ENCODE measurements around the gene TMEM120B.
"Not testable (repeated sequence)": the region's sequence is repeated elsewhere in the genome, so short reads cannot be mapped to it uniquely, and the experiment has no call there.

TMEM120B gene

GRCh38 chr12:121712461-121713256 lies at the start of gene TMEM120B:
Gene TMEM120B, plus strand, starts transcription at chr12:121712752. Its CDS starts 144 bp downstream, at chr12:121712896.
- DNase-seq (ENCODE audit: low read depth): peak; percentile 80

GRCh38 chr12:121663610-121663929 lies 49.0 kb upstream of the TMEM120B start:
- DNase-seq (ENCODE audit: low read depth): no peak

DNA sequence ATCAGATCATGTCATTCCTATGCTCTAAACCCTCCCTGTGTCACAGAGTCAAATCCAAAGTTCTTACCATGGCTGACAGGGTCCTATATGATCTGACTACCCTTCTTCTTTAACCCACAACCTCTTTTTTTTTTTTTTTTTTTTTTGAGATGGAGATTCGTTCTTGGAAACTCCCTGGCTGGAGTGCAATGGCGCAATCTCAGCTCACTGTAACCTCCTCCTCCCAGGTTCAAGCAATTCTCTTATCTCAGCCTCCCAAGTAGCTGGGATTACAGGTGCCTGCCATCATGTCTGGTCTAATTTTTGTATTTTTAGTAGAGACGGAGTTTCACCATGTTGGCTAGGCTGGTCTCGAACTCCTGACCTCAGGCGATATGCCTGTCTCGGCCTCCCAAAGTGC lies 45.7 kb upstream of the TMEM120B start:
- DNase-seq (ENCODE audit: low read depth): not testable (repeated sequence)

- DNase-seq (ENCODE audit: low read depth): peak; percentile 57
These were observed 43.6 kb upstream of the TMEM120B start for GRCh38 chr12:121668750-121669520.

DNA sequence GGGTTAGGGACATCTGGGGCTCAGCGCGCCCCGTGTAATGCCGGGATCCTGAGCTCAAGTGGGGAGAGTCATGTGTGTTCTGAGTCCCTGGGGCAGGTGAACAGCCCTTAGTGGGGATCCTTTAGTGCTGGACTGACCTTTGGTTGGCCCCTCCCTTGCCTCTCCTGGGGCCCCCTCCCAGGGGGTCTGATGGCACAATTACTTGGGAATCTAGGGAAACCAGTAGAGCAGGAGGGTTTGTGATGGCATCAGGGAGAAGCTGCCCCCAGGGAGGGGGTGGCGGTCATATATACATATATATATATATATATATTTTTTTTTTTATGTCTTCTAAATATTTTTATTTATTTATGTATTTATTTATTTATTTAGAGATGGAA lies 43.0 kb upstream of the TMEM120B start, which contains the start of gene MORN3:
Gene MORN3 (minus strand): TSS at position 134 of the 380 bp plus-strand sequence. CDS start 171 bp downstream, outside the sequence.
- no peak for DNase-seq (ENCODE audit: low read depth)

DNA sequence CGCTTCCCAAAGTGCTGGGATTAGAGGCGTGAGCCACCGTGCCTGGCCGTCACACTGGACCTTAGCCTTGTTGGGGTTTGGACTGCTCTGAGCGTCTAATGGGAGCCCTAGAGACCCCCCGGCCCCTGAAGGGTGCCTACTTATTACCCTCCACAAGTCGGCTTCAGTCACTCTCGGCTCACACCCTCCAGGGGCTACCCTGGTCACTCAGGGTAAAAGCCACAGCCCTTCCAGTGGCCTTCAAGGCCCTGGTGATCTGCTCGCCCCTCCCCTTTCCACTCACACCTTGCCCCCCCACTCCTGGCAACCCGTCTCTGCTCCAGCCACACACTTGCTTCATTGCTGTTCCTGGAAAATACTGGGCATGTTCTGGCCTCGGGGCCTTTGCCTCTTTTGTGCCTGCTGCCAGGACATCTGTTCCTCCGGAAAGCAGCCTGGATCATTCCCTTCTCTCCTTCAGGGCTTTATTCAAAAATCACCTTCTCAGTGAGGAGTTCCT lies 39.5 kb upstream of the TMEM120B start:
- DNase-seq (ENCODE audit: low read depth): no peak

DNA sequence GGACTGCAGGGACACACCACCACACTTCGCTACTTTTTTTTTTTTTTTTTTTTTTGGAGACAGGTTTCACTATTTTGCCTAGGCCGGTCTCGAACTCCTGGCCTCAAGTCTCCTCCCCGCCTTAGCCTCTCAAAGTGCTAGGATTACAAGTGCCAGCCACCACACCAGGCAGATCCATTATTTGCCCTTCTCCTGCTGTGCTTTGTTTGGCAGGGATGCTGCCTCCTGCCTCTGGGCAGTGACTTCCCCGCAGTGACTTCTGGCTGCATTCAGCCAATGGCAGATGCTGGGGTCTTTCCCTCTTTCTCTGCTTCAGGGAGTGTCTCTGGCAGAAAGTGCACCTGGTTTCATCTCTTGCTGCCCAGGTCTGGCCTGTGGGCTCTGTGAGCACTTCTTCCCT lies 36.4 kb upstream of the TMEM120B start:
- DNase-seq (ENCODE audit: low read depth): no peak

- no peak for DNase-seq (ENCODE audit: low read depth)
These were observed 34.2 kb upstream of the TMEM120B start for GRCh38 chr12:121678305-121678704.

- DNase-seq (ENCODE audit: low read depth): no peak
These were observed 33.7 kb upstream of the TMEM120B start for GRCh38 chr12:121678716-121679300.

DNA sequence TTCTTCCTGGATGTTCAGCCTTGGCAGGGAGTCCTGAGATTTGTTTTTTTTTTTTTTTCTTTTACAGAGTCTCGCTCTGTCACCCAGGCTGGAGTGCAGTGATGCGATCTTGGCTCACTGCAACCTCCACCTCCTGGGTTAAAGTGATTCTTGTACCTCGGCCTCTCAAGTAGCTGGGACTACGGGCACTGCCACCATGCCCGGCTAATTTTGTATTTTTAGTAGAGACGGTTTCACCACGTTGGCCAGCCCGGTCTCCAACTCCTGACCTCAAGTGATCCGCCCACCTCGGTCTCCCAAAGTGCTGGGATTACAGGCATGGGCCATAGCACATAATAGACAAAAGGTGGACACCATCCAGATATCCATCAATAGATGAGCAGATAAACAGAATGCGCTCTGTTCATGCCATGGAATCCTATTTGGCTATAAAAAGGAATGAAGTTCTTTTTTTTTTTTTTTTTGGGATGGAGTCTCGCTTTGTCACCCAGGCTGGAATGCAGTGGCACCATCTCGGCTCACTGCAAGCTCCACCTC lies 32.8 kb upstream of the TMEM120B start:
- not testable (repeated sequence) for DNase-seq (ENCODE audit: low read depth)

DNA sequence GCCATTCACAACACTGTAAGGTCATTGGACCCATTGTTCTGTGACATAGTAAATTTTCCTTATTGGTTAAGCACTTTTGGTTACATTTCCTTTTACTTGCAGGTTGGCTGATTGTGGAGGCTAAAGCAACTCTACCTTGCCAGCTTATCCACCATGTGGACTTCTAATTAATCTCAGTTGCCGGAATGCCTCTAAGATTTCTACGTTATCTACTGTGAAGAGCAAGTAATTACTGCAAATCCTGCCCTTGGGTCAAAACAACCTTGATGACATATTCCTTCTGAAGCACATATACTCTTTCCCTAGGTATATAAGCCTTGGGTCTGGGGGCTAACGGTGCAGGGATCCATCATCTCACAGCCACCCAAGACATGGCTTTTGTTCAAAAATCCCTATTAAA lies 23.6 kb upstream of the TMEM120B start:
- no peak for DNase-seq (ENCODE audit: low read depth)

- DNase-seq (ENCODE audit: low read depth): no peak
These were observed 23.1 kb upstream of the TMEM120B start for GRCh38 chr12:121689430-121689829.

DNA sequence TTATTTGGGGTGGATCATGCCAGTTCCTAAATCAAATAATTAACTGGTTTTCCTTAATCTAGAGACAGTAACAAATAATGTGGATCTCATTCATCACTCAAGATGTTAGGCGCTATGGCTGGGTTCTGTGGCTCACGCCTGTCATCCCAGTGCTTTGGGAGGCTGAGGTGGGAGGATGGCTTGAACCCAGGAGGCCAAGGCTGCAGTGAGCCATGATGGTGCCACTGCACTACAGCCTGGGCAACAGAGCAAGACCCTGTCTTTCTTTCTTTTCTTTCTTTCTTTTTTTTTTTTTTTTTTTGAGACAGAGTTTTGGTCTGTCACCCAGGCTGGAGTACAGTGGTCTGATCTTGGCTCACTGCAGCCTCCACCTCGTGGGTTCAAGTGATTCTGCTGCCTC lies 19.8 kb upstream of the TMEM120B start:
- not testable (repeated sequence) for DNase-seq (ENCODE audit: low read depth)

DNA sequence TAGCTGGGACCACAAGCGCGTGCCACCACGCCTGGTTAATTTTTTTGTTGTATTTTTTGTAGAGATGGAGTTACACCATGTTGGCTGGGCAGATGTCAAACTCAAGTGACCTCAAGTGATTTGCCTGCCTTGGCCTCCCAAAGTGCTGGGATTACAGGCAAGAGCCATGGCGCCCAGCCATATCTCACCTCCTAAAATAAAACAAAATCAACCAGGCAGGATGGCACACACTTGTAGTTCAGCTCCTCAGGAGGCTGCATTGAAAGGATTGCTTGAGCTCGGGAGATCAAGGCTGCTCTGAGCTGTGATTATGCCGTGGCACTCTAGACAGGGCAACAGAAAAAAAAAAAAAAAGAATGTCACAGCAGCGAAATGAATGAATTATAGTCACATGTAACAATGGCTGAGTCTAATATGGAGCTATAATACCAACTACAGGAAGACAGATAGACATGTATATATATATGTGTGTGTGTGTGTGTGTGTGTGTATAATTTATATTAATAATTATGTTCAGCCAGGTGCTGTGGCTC lies 19.3 kb upstream of the TMEM120B start:
- DNase-seq (ENCODE audit: low read depth): no peak

GRCh38 chr12:121697093-121697698 lies 15.4 kb upstream of the TMEM120B start:
- DNase-seq (ENCODE audit: low read depth): no peak

GRCh38 chr12:121697861-121698260 lies 14.7 kb upstream of the TMEM120B start:
- not testable (repeated sequence) for DNase-seq (ENCODE audit: low read depth)

DNA sequence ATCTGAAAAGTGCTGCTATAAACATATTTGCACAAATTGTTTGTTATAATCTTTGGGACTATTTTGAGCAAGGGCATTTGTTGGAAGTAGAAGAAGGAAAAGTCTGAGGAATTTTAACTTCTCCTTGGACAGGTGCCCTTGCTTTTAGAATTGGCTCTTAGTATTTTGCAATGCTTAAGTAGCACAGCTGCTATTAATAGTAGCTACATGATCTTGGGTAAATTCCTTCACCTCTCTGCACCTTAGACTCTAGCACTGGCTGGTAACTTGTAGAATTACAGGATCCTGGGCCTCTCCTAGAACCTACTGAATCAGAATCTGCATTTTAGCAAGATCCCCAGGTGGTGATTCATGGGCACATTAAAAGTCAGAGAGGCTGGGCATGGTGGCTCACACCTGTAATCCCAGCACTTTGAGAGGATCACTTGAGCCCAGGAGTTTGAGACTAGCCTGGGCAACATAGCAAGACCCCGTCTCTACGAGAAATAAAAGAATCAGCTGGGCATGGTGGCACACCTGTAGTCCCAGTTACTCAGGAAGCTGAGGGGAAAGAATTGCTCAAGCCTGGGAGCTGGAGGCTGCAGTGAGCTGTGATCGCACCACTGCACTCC lies 10.8 kb upstream of the TMEM120B start:
- DNase-seq (ENCODE audit: low read depth): no peak

DNA sequence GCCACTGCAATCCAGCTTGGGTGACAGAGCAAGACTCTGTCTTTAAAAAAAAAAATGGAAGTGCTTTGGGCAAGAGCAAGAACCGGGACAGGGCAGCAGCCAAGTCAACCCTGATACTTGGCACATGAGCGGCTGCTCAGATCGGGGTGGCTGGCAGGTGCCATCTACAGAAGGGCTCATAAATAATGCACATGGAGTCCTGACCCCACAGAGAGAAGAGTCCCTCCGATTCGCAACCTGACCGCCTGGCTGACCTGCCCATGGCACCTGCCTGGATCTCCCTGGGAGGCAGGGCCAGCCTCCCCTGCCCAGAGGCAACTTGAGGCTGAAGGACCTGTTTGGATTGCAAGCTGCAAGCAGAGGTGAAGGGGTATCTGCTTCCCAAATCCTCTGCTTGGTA lies 9.6 kb upstream of the TMEM120B start:
- DNase-seq (ENCODE audit: low read depth): no peak

DNA sequence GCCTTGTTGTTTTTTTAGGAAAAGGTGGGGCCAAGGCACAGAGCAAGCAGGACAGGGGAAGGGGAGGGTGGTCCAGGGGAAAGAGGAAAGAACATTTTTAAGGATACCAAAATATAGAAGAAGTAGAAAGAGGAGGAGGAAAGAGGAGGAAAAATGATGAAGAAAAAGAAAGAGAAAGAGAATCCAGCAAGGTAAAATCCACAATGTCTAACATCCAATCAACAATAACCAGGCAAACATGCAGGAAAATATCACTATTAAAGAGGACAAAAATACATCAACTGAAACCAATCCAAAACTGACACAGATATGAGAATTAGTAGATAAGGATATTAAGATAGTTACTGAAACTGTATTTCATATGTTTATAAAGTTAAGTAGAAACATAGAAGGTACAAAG lies 7.0 kb upstream of the TMEM120B start:
- no peak for DNase-seq (ENCODE audit: low read depth)

- DNase-seq (ENCODE audit: low read depth): no peak
These were observed 4.1 kb upstream of the TMEM120B start for GRCh38 chr12:121708313-121709063.

- DNase-seq (ENCODE audit: low read depth): not testable (repeated sequence)
These were observed 3.5 kb upstream of the TMEM120B start for GRCh38 chr12:121709064-121709424.
